ENCODE results near the gene UNC5B. TPM values are rescaled to one million over a fixed set of nuclear protein-coding genes. Genes with fewer than 3 reads are reported as not detected.

UNC5B gene
- total RNA-seq, 1 experiment from 2014 or later, result 22.0 TPM

- ChIA-PET RAD21 (ENCODE audit: low non-redundant PET in 1 of 2, low total read pairs in 2 of 2, uncharacterized antibody in 2 of 2, unreplicated experiment in 2 of 2) (no interaction called here), POLR2A (no interaction called here), CTCF (interaction anchor here (1.7 to 6.2 kb wide), 2 partner anchors 13 to 49 kb away, joined by 5 to 45 read pairs; no protein-coding TSS in a partner anchor)
- Histone ChIP-seq H3K9ac (ENCODE audit: low read length) (no peak overlapping the region), H4K20me1 (ENCODE audit: insufficient read depth) (no peaks in the 10 kb centered on the region), H3K9me3 (ENCODE audit: control insufficient read depth in 1 of 2, insufficient read depth in 1 of 2, low read depth in 1 of 2, low read length in 2 of 2) (no peaks in the 10 kb centered on the region), H2AFZ (ENCODE audit: low read depth, low read length, poor library complexity, severe bottlenecking) (no peak overlapping the region), H3K4me1 (ENCODE audit: control insufficient read depth in 1 of 2, insufficient read depth in 2 of 2, low read length in 2 of 2) (peaks cover 55 to 70% of the 10 kb centered on the region in 2 experiments), H3K4me2 (ENCODE audit: low read length) (no peak overlapping the region), H3K9me2 (ENCODE audit: insufficient read depth) (no peaks in the 10 kb centered on the region), H3K36me3 (ENCODE audit: control insufficient read depth in 1 of 2, insufficient read depth in 2 of 2, low read length in 2 of 2) (no peaks in the 10 kb centered on the region), H3K27me3 (ENCODE audit: insufficient read depth, low read length) (no peaks in the 10 kb centered on the region), H3K27ac (ENCODE audit: low read depth, low read length) (no peak overlapping the region), H3K79me2 (ENCODE audit: insufficient read depth, low read length) (no peaks in the 10 kb centered on the region), H3K4me3 (replicated peaks in 1 of 2; ENCODE audit: low read depth in 1 of 2, low read length in 2 of 2) (no peak overlapping the region)
- BruUV-seq (replicated peaks), result no TSS peak
- no peak for ATAC-seq
- DNase-seq (ENCODE audit: low read depth, low spot score), result no peak
- TF ChIP-seq REST (IDR thresholded peaks at IDR 0.05; ENCODE audit: low read depth), result no peak
- no peak for TF ChIP-seq CEBPB (IDR thresholded peaks at IDR 0.05; ENCODE audit: low read depth)
- TF ChIP-seq ZFX (IDR thresholded peaks at IDR 0.05), result no peak
- TF ChIP-seq TCF7L2 (IDR thresholded peaks at IDR 0.05; ENCODE audit: borderline replicate concordance, extremely low read depth, insufficient read depth, insufficient read length), result no peak
- TF ChIP-seq SP1 (IDR thresholded peaks at IDR 0.05; ENCODE audit: low read depth), result no peak
- TF ChIP-seq POLR2AphosphoS5 (IDR thresholded peaks at IDR 0.05; ENCODE audit: low read depth, low read length), result no peak
- no peak for TF ChIP-seq SIN3A (IDR thresholded peaks at IDR 0.05; ENCODE audit: low read depth)
- no peak for TF ChIP-seq JUND (IDR thresholded peaks at IDR 0.05)
- no peak for TF ChIP-seq ZBTB33 (IDR thresholded peaks at IDR 0.05; ENCODE audit: extremely low read depth, insufficient replicate concordance, low read length)
- no peak for TF ChIP-seq CTCF (IDR thresholded peaks at IDR 0.05 in 2 of 3, conservative IDR thresholded peaks at IDR 0.05 in 1 of 3; ENCODE audit: borderline replicate concordance in 1 of 3, insufficient read depth in 1 of 3, low read depth in 2 of 3, low read length in 2 of 3)
- no peak for TF ChIP-seq ELF1 (IDR thresholded peaks at IDR 0.05; ENCODE audit: borderline replicate concordance, low read depth)
- TF ChIP-seq YY1 (IDR thresholded peaks at IDR 0.05; ENCODE audit: extremely low read depth, insufficient replicate concordance, low read depth, low read length), result no peak
- TF ChIP-seq EZH2 (IDR thresholded peaks at IDR 0.05), result no peak
- intact Hi-C loops (cut with micrococcal nuclease), result no loop called here
Measured at GRCh38 chr10:71257319-71257997, 45.1 kb downstream of the UNC5B start.

Measured in HCT116 (cell line).